GM19035 (cell line): ENCODE measurements around the gene GAREM2.

ENCODE experiments used
- ATAC-seq: cut with Tn5 transposase; IDR thresholded peaks from one replicate; pipeline ENCODE4 v1.9.1; 2021; ENCODE audit not compliant: unreplicated experiment

Gene GAREM2

DNA sequence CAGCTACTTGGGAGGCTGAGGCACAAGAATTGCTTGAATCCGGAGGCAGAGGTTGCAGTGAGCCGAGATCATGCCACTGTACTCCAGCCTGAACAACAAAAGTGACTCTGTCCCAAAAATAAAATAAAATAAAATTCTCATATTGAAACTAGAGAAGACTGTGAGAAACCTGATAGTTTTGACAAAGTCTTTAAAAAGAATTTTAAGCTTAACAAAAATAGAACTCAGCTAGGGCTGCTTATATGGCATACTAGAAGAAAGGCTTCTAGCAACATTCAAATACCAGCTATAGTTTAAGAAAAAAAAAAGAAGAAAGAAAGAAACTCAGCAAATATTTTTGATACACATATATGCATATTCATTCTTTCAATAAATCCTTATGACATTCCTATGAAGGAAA, 57.9 kb downstream of the GAREM2 start:
- no peak for ATAC-seq

DNA sequence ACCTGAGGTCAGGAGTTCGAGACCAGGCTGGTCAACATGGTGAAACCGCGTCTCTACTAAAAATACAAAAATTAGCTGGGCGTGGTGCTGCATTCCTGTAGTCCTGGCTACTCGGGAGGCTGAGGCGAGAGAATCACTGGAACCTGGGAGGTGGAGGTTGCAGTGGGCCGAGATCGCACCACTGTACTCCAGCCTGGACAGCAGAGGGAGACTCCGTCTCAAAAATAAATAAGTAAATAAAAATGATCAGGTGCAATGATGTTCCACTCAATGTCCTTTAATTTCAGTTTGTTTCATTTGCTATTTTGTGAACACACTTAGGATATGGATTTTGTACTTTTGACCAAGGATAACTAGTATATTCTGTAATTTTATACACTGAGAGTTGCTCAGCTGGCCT, 62.2 kb downstream of the GAREM2 start:
- no peak for ATAC-seq

DNA sequence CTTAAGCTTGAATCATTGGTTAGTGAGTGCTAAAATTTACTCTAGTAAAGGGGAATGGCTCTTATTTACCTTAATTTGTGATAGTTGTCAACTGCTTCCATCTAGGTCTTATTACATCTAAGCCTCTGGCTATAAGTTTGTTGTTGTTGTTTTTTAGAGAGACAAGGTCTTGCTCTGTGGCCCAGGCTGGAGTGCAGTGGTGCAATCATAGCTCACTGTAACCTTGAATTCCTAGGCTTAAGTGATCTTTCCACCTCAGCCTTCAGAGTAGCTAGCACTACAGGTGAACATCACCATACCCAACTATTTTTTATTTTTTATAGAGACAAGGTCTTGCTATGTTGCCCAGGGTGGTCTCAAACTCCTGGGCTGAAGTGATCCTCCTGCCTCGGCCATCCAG, 65.0 kb downstream of the GAREM2 start:
- ATAC-seq, result no peak

DNA sequence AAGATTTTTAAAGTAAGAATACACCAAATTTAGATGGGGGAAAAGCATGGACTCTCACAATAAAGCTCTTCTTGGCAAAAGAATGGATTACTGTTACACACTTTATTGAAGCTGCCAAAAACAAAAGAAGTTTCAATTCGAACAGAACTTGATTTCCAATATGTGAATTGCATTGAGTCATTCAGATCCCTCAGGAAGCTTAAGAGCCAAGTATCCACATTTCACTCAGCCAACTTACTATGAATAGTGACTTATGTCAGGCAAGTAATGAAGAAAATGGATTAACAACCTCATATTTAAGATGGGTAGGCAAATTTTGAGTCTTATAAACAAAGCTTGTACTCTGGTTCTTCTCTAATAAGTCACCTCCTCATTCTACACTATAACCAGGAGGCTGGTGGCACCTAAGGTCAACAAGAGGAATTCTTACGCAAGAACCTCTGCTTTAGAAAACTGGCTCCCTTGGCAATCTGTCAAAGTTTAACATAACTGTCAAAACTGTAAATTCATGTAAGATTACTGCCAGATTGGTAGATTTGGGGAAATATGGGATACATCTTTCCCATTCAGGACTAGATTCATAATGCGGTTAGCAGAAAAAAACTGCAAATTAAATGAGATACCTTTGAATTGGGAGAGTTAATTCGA, 65.5 kb downstream of the GAREM2 start:
- ATAC-seq, result no peak
